ENCODE results near the gene TPI1.

The TPI1 gene

DNA sequence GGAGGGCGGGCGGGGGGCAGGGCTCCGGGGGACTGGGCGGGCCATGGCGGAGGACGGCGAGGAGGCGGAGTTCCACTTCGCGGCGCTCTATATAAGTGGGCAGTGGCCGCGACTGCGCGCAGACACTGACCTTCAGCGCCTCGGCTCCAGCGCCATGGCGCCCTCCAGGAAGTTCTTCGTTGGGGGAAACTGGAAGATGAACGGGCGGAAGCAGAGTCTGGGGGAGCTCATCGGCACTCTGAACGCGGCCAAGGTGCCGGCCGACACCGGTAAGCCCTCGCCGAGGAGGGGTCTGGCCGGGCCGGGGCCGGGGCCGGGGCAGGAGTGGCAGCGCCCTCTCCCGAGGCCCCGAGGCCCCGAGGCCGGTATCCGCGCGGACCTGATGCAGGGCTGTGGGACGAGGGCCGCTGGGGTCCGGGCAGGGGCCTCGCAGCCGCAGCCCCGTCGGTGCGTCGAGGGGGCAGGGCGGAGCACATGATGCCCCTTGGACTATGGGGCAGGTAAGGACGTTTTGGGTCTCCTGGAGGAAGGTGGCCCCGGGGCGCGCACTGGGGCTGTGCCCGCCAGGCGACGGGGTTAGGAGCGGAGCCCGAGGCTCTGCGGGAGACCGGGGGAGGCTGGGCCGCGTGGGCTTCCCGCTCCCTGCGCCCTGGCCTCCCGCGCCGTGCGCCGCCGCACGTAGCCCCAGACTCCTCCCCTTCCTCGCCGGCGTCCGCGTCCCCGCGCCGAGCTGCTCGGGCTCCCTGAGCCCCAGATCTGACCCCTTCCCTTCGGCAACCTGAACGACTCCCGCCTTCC is at the start of gene TPI1:
Gene TPI1 (plus strand): TSS at position 119 of the 798 bp plus-strand sequence. CDS start 36 bp downstream, at position 155.
- peak; percentile 54 for DNase-seq (ENCODE audit: low read depth)

DNA sequence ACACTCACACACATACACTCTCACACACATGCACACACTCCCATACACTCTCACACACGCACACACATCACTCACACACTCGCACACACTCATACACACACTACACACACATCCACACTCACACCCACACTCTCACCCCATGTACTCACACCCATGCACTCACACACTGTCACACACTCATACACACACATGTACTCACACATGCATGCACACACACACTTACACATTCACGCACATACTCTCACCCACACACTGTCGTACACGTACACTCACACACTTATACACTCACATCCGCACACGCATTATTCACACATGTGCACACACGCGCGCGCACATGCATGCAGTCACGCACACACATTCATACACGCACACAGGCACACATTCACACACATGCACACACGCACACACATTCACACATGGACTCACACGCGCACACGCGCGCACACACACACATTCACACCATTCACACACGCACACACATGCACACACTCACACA is 49.6 kb upstream of the TPI1 start:
- DNase-seq (ENCODE audit: low read depth) = no peak

DNA sequence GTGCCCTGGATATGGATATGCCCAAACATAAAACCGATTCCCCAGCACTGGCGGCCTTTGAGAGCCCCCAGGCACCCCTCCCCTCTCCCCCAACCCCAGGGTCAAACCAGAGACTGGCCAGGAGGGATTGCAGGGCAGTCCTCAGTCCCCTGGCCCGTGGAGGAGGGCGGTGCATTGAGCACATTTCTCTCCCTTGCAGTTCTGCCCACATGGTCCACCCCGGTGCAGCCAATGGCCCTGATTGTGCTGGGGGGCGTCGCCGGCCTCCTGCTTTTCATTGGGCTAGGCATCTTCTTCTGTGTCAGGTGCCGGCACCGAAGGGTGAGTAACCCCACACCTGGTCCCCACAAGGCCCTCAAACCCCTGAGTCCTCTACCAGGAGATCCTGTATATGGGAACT is 49.1 kb upstream of the TPI1 start:
- no peak for DNase-seq (ENCODE audit: low read depth)

DNA sequence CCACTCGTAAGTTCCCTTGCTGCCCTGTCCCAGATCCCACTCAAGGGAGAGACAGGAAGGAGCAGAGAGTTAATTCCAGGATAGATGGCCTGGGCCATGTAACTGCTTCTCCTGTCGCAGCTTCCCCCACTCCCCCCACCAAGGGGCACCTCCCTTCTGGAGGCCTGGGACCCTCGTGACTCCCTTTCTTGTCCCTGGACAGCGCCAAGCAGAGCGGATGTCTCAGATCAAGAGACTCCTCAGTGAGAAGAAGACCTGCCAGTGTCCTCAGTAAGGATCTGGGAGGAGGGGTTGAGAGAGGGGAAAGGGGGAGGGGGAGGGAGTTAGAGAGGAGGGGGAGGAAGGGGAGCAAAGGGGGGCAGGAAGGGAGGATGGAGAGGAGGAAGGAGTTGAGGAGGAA is 48.7 kb upstream of the TPI1 start:
- DNase-seq (ENCODE audit: low read depth) = no peak

DNA sequence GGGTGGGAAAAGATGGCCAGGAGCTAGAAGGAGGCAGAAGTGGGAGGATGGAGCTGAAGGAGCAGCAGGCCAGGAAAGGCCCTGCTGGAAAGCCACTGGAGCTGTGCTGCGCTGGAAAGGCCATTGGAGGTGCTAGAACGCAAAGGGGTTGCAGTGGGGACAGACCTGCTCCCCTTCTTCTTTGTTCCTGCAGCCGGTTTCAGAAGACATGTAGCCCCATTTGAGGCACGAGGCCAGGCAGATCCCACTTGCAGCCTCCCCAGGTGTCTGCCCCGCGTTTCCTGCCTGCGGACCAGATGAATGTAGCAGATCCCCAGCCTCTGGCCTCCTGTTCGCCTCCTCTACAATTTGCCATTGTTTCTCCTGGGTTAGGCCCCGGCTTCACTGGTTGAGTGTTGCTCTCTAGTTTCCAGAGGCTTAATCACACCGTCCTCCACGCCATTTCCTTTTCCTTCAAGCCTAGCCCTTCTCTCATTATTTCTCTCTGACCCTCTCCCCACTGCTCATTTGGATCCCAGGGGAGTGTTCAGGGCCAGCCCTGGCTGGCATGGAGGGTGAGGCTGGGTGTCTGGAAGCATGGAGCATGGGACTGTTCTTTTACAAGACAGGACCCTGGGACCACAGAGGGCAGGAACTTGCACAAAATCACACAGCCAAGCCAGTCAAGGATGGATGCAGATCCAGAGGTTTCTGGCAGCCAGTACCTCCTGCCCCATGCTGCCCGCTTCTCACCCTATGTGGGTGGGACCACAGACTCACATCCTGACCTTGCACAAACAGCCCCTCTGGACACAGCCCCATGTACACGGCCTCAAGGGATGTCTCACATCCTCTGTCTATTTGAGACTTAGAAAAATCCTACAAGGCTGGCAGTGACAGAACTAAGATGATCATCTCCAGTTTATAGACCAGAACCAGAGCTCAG is 48.0 kb upstream of the TPI1 start:
- no peak for DNase-seq (ENCODE audit: low read depth)

DNA sequence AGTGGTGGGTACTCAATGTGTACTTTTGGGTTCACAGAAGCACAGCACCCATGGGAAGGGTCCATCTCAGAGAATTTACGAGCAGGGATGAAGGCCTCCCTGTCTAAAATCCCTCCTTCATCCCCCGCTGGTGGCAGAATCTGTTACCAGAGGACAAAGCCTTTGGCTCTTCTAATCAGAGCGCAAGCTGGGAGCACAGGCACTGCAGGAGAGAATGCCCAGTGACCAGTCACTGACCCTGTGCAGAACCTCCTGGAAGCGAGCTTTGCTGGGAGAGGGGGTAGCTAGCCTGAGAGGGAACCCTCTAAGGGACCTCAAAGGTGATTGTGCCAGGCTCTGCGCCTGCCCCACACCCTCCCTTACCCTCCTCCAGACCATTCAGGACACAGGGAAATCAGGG is 47.2 kb upstream of the TPI1 start:
- no peak for DNase-seq (ENCODE audit: low read depth)

DNA sequence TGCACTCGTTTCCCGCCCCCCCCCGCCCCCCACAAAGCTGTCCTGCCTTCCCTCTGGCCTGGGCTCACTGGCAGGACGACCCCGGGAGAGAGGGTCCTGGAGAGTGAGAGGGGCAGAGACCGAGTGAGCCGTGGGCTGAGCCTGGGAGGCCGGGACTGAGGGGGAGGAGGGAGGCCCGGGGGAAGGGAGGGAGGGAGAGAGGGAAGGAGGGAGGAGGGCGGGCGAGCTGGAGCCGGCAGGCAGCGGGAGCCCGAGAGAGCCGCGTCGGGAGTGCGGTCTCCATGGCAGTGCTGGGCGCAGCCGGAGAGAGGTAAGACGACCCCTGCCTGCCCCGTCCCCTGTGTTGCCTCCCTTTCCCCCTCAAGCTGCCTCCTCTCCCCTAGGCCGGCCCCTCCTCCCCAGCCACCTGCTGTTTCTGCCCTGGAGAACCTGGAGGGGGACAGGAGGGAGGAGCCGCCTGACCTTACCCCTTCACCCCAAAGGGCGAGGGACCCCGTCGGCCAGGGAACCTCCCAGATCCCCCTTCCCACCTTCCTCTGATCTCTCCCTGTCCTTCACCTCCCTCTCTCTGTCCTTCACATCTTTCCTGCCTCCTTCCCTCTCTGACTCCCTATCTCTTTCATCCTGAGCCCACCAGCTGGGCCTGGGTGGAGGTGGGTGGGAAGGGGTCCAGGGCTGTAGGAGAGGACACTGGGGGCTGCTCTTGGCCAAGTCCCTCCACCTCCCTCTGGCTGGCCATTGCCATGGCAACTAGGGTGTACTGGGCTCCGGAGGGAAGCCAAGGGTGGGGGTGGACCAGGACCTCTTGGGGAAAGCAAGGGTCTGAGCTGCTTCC is 45.5 kb upstream of the TPI1 start, which contains the start of gene GPR162:
Gene GPR162 (plus strand): TSS at position 231 of the 835 bp plus-strand sequence. CDS start 2,078 bp downstream, outside the sequence.
- DNase-seq (ENCODE audit: low read depth) = peak; percentile 22

DNA sequence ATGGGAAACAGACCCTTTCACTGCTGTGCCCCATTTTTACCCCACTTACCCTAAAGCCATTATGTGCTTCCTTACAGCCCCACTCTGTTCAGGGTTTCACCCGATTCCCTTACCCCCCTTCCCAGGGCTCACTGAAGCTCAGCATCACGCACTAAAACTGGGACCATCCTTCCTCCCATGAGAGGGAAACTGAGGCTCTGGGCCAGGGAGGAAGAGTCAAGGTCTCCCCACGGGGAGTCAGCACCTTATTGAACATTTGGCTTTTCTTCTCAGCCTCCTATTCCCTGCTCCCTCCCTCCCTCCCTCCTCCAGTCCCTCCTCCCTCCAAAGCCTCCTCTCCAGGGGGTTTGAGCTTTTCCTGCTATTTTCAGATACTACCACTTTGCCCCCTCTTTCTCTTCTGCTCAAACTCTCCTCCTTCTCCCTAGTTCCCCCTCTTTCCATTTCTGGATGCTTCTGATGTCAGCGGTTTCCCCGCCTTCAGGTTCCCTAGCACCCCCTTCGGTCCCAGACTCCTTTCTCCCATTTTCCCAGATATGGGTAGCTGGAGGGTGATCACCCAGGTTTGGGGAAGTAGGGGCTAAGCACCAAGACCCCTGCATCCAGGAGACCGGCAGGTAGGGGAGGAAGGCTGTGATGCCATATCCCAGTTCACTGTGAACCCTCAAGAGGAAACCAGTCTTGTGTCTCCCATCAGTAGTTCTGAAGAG is 44.8 kb upstream of the TPI1 start:
- no peak for DNase-seq (ENCODE audit: low read depth)

DNA sequence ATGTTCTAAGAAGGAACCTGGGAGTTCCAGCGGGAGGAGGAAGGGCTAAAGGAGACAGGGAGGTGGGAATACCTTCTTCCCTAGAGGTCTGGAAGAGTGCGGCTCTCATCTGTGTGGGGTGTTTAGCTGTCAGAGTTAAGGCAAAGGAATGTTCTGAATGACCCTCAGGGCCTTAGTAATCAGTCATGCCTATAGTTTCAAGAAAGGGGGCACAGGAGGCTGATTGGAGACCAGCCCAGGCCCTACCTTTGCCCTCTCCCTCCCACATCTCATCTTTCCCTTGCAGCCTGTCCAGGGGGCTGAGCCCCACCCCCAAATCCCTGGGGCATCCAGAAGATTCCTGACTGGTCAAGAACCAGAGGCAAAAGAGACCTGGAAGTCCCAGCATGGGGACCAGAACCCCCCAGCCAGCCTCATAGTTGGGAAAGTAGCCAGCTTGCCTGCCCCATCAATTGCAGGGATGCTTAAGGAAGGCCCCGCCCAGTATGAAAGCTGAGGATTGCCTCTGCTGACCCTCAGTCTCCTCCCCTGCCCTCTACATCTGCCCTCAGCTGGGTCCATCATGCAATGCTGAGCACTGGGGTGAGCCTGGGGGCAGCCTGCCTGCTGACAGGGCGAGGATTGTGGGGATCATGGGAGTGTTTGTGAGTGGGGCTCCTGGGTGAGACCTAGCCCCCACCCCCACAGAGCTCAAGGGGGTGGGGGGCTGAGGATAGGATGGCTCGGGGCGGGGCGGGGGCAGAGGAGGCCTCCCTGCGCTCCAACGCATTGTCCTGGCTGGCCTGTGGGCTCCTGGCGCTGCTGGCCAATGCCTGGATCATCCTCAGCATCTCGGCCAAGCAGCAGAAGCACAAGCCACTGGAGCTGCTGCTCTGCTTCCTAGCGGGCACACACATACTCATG is 43.9 kb upstream of the TPI1 start:
- DNase-seq (ENCODE audit: low read depth) = no peak

DNA sequence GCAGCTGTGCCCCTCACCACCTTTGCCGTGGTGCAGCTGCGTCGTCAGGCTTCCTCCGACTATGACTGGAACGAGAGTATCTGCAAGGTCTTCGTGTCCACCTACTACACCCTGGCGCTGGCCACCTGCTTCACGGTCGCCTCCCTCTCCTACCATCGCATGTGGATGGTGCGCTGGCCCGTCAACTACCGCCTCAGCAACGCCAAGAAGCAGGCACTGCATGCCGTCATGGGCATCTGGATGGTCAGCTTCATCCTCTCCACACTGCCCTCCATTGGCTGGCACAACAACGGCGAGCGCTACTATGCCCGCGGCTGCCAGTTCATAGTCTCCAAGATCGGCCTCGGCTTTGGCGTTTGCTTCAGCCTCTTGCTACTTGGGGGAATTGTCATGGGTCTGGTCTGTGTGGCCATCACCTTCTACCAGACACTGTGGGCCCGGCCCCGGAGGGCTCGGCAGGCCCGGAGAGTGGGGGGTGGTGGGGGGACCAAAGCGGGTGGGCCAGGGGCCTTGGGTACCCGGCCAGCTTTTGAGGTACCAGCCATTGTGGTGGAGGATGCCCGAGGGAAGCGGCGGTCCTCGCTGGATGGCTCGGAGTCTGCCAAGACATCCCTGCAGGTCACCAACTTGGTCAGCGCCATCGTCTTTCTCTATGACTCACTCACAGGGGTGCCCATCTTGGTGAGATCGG is 43.1 kb upstream of the TPI1 start:
- DNase-seq (ENCODE audit: low read depth) = no peak

DNA sequence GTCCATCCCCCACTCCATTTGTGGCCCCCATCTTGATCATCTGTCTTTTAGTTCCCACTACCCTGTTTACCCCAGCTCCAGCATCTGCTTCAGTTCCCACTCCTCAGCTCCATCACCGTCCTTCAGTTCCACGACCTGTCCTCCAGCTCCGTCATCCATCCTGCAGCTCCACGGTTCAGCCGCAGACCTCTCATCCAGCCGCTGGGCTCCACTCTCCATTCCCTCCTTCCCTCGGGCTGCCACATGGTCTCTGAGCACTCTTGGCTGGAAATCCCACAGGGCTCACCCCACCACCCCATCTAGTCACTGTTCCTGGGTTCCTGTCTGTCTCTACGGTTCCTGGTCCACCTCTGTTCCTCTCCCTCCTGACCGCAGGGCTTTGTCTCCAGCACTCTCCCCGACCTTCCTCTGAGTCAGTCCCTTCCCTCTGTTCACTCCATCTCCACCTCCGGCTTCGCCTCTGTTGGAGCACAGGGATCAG is 42.4 kb upstream of the TPI1 start:
- DNase-seq (ENCODE audit: low read depth) = no peak

DNA sequence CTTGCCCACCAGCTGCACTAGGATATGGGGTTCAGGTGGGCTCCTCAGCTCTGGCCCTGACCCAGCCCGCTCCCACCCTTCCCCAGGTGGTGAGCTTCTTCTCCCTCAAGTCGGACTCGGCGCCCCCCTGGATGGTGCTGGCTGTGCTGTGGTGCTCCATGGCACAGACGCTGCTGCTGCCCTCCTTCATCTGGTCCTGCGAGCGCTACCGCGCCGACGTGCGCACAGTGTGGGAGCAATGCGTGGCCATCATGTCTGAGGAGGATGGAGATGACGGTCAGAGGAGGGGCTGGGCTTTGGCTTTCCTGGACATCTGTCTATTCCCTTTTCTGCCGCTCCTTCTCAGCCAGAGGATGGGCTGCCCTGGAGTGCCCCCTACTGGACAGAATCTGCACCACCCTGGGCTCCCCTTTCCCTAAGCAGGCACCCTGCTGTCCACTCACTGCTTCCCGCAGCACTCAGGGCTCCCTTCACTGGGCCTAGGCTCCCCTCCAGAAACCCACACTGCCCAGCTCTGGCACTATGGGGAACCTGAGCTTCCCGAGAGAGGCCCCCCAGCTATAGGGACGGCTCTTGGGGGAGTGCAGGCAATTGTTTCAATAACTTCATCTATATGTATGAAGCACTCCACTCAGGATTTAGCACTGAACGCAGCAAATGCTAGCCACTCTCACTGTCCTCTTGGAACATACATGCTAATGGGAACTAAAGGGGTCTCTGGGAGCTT is 41.8 kb upstream of the TPI1 start:
- DNase-seq (ENCODE audit: low read depth) = peak; percentile 71

DNA sequence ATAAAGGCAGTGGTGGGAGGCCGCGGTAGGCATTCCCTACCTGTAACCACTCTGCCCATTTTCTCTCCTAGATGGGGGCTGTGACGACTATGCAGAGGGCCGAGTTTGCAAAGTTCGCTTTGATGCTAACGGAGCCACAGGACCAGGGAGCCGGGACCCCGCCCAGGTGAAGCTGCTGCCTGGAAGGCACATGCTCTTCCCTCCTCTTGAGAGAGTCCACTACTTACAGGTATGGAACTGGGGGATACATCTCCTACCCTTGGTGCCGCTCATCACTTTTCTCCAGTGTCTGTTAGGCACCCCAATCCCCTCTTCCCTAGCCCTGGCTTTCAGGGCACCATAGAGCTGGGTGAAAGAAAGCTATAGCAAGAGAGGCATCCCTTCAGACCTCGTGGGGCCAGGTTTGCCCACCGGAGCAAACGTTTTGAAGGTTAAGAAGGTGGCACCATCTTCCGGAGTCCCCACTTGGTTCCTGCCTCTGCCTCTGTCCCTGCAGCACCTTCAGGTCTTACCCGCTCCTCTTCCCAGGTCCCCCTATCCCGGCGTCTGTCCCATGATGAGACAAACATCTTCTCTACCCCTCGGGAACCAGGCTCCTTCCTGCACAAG is 41.1 kb upstream of the TPI1 start:
- DNase-seq (ENCODE audit: low read depth) = no peak

DNA sequence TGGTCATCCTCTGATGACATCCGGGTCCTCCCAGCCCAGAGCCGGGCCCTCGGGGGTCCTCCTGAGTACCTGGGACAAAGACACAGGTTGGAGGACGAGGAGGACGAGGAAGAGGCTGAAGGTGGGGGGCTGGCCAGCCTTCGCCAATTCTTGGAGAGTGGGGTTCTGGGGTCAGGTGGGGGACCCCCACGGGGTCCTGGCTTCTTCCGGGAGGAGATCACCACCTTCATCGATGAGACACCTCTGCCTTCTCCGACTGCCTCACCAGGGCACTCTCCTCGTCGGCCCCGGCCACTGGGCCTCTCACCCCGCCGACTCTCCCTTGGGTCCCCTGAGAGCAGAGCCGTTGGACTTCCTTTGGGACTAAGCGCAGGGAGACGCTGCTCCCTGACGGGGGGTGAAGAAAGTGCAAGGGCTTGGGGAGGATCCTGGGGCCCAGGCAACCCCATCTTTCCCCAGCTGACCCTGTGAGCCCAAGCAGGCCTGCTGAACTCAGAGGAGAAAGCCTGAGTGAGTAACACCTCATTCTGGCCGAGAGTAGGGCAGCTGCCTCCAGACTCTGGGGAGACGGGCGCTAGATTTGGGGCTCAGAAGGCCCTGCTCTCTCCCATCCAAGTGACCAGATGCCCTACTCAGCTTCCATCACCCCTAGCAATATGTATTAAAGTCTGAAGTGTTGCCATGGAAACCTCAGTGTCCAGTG is 40.4 kb upstream of the TPI1 start:
- no peak for DNase-seq (ENCODE audit: low read depth)

DNA sequence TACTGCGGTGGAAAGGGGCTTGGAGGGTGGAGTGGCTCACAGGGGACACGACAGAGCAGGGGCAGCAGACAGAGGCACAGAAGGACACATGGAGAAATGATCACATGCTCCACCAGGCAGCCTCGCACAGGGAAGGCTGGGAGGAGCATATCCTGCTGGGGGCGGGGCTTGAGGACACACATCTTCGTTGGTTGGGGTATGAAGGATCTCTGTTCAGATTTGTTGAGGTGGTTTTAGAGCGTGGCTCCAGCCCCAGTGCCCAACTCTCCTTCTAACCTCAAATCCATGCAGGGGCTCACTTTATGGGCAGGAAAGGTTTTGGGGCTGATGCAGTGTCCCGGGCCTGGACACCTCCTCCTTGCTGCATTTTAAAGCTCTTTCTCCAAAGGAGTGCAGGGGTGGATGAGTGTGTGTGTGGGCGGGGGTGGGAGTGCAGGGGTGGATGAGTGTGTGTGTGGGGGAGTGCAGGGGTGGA is 39.9 kb upstream of the TPI1 start:
- peak; percentile 71 for DNase-seq (ENCODE audit: low read depth)

DNA sequence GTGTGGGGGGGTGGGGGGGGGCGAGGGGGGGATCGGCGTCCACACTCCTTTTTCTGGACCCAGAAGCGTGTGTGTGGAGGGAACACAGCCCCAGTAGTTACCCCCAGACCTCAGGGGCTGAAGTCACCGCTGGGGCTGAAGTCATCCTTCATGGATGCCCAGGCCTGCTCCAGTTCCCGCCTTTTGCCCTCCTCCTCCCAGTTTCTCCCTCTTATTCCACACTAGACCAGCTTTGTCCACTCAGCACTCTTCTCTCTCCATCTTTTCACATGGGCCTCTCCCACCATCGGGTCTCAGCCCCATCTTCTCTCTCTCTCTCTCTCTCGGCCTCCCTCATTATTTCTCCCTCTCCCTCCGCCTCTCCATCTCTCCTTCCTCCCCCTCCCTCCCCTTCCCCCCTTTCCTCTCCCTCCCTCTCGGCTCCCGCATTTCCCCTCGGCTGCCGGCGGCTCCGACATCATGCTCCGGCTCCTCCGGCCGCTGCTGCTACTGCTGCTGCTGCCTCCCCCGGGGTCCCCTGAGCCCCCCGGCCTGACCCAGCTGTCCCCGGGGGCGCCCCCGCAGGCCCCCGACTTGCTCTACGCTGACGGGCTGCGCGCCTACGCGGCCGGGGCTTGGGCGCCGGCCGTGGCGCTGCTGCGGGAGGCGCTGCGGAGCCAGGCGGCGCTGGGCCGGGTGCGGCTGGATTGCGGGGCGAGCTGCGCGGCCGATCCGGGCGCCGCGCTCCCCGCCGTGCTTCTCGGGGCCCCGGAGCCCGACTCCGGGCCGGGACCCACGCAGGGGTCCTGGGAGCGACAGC is 39.1 kb upstream of the TPI1 start, which contains the start of gene P3H3:
Gene P3H3 (plus strand): TSS at position 426 of the 799 bp plus-strand sequence. CDS start 34 bp downstream, at position 460.
- DNase-seq (ENCODE audit: low read depth) = peak; percentile 24
